Mucosa of descending colon (tissue), 3 donors: ENCODE measurements around the gene ELSPBP1. TPM values are rescaled to one million over a fixed set of nuclear protein-coding genes. Genes with fewer than 3 reads are reported as not detected.

Source experiments
- ATAC-seq: fragments of 200-7000 bp; cut with Tn5 transposase; one replicate; pipeline ENCODE4 v1.9.1; 2020; ENCODE audit warnings: mild to moderate bottlenecking, moderate library complexity
- DNase-seq, 3 donors: peaks; one replicate each; pipeline ENCODE4 v3.0.0-alpha.2; 2020
- H3K36me3 ChIP-seq: fragments of 200-600 bp; one replicate; pipeline ENCODE4 v1.8.0; 2021; ENCODE audit warnings: low read depth, mild to moderate bottlenecking
- H3K4me1 ChIP-seq: fragments of 200-600 bp; one replicate; pipeline ENCODE4 v1.8.0; 2021; ENCODE audit warnings: low read depth, mild to moderate bottlenecking
- H3K4me3 ChIP-seq: fragments of 200-600 bp; one replicate; pipeline ENCODE4 v1.8.0; 2021; ENCODE audit warnings: mild to moderate bottlenecking
- H3K9me3 ChIP-seq: fragments of 200-600 bp; one replicate; pipeline ENCODE4 v1.8.0; 2021; ENCODE audit warnings: mild to moderate bottlenecking
- intact Hi-C, 2 donors: fragments of 100-400 bp; cut with DNase I in 1 of 2; cut with micrococcal nuclease in 1 of 2; formaldehyde crosslinking; loops; one replicate each; pipeline versions ENCODE4 v1.11.0 to v1.11.1; 2022; cut with DNase I, micrococcal nuclease
- total RNA-seq, 3 donors: library from RNA; stranded (reverse); fragmentation: NEBNext Ultra II Directional in 2 of 3; extraction: Animal tissue kit (Norgen Biotek cat#: 25700) in 2 of 3; gene quantifications; one replicate each; pipeline versions ENCODE4 v1.2.1 to v1.2.4, GENCODE V29; 2021 to 2023
- TF ChIP-seq, protein P1 (sequence below): fragments of 200-600 bp; IDR thresholded peaks from one replicate; pipeline ENCODE4 v1.8.0; 2022; ENCODE audit warnings: antibody characterized with exemption, mild to moderate bottlenecking
- donor health status: DM: no; HTN: no; CAD: no; lungs with moderate emphysema.
- donor health status: DM: no; HTN: no; CAD: no.
- donor health status: DM: no; HTN: yes; CAD: no.

ELSPBP1 gene
- total RNA-seq, 3 donors from 2014 or later: not detected

DNA sequence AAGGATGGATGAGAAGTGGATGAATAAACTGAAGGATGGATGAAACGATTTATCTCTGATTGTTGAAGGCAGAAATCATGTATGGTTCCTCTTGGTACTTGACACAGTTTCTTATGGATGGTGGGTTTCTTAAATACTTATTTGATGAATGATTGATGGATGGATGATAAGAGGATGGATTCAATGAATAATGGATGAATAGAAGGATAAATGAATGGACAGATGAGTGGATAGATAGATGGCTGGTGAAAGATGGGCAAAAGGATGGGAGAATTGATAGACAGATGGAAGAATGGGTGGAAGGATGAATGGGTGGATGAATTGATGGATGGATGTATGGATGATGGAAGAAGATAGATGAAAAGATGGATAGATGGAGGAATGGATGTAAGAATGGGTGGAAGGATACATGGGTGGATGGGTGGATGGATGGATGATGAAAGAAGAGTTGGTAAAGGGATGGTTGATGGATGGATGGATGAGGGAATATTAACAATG lies 1.8 kb downstream of the ELSPBP1 start:
- intact Hi-C loops: no loop called here
- H3K9me3 ChIP-seq: no peaks in the 10 kb centered on the region
- no peak for ATAC-seq
- H3K4me1 ChIP-seq: no peaks in the 10 kb centered on the region
- no peak overlapping the region for H3K4me3 ChIP-seq
- no peaks in the 10 kb centered on the region for H3K36me3 ChIP-seq
- no peak for DNase-seq
- TF ChIP-seq, protein P1, sequence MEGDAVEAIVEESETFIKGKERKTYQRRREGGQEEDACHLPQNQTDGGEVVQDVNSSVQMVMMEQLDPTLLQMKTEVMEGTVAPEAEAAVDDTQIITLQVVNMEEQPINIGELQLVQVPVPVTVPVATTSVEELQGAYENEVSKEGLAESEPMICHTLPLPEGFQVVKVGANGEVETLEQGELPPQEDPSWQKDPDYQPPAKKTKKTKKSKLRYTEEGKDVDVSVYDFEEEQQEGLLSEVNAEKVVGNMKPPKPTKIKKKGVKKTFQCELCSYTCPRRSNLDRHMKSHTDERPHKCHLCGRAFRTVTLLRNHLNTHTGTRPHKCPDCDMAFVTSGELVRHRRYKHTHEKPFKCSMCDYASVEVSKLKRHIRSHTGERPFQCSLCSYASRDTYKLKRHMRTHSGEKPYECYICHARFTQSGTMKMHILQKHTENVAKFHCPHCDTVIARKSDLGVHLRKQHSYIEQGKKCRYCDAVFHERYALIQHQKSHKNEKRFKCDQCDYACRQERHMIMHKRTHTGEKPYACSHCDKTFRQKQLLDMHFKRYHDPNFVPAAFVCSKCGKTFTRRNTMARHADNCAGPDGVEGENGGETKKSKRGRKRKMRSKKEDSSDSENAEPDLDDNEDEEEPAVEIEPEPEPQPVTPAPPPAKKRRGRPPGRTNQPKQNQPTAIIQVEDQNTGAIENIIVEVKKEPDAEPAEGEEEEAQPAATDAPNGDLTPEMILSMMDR: no peak

DNA sequence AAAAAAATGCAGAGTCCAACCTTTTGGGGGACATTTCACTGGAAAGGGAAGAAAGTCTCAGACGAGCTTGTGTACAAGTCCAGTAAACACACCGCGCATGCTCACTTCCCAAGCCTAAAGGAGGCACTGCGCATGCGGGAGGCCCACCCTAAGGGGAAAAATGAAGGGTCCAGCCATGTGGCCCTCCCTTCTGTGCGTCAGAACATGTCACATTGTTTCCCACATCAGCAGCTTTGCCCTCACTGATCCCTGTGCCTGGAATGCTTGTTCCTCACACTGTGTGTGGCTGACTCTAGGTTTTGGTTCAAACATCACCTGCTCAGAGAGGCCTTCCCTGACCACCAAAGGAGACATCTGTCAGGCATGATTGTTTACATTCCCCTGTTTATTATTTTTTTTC lies 4.4 kb downstream of the ELSPBP1 start:
- Histone ChIP-seq H3K4me3 (no peak overlapping the region), H3K9me3 (no peaks in the 10 kb centered on the region), H3K4me1 (no peaks in the 10 kb centered on the region), H3K36me3 (no peaks in the 10 kb centered on the region)
- ATAC-seq (no peak), DNase-seq (no peak)
- intact Hi-C loops: no loop called here
- TF ChIP-seq, protein P1: no peak

DNA sequence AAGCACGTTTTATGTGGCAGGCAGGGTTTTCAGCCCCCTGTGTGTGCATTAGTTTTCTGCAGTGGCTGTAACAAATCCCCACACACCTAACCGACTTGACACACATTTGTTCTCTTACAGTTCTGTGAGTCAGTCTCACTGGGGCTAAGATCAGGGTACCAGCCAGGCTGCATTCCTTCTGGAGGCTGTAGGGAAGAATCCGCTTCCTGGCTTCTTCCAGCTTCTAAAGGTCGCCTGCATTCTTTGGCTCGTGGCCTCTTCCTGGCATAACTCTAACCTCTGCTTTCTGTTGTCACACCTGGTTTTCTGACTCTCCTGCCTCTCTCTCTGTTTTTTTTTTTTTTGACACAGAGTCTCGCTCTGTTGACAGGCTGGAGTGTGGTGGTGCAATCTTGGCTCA lies 6.4 kb downstream of the ELSPBP1 start:
- Histone ChIP-seq H3K4me3 (no peak overlapping the region), H3K36me3 (no peaks in the 10 kb centered on the region), H3K9me3 (no peaks in the 10 kb centered on the region), H3K4me1 (no peaks in the 10 kb centered on the region)
- TF ChIP-seq, protein P1: no peak
- intact Hi-C loops: no loop called here
- DNase-seq (no peak), ATAC-seq (no peak)

DNA sequence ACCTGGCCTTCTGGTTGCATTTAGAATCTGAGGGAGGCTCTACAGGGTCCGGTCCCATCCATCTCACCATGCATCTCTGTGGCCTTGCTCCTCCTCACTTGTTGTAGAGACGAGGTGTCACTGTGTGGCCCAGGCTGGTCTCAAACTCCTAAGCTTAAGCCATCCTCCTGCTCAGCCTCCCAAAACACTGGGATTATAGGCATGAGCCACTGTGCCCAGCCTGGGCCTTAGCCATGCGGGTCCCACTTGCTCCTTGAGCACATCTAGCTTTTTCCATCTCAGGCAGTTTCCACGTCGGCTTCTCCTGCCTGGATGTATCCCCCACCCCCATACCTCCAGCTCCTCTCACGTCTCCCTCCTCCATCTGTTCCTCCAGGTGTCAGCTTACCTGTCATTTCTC lies 9.8 kb downstream of the ELSPBP1 start:
- intact Hi-C loops: no loop called here
- DNase-seq (no peak), ATAC-seq (no peak)
- Histone ChIP-seq H3K4me1 (no peaks in the 10 kb centered on the region), H3K36me3 (no peaks in the 10 kb centered on the region), H3K9me3 (no peaks in the 10 kb centered on the region), H3K4me3 (no peak overlapping the region)
- TF ChIP-seq, protein P1: no peak

DNA sequence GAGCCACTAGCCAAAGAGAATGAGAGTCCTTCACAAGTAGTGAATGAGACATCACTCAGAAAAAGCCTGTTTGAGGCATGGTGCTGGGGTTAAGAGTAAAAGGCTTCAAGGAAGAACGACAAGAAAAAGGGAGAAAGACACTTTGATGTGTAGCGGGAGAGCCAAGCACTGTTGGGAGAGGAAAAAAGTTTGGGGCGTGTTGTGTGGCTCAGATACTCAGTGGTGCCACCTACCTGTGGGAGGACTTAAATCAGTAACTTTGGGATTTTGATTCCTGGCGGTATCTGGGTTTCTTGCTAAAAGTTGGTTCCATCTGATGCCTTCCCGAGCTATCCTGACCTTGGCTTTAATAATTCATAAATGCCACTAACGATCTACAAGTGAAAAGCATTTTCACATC lies 12.3 kb downstream of the ELSPBP1 start:
- TF ChIP-seq, protein P1: no peak
- no peak for ATAC-seq
- DNase-seq: no peak
- no peaks in the 10 kb centered on the region for H3K36me3 ChIP-seq
- H3K4me1 ChIP-seq: no peaks in the 10 kb centered on the region
- no peaks in the 10 kb centered on the region for H3K9me3 ChIP-seq
- H3K4me3 ChIP-seq: no peak overlapping the region
- intact Hi-C loops: no loop called here
